Measurements from ENCODE around the gene MAGEA12.
"Not testable (repeated sequence)": the region's sequence is repeated elsewhere in the genome, so short reads cannot be mapped to it uniquely, and the experiment has no call there.

The MAGEA12 gene

DNA sequence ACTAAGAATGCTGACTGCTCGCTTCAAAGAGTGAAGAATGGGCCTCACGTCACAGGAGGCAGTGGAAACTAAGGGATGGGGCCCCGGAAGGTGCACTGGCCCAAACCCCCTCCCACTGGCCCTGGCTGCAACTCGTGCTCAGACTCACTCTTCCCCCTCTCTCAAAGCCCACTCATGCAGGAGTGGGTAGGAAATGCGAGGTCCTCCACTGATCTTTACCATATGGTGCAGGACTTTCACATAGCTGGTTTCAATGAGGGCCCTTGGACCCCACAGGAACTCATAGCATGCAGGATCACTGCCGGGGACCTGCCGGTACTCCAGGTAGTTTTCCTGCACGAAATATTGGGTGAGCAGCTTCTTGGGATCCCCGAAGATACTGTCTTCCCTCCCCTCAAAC, 33.0 kb downstream of the MAGEA12 start:
- DNase-seq (ENCODE audit: low read depth) = not testable (repeated sequence)

DNA sequence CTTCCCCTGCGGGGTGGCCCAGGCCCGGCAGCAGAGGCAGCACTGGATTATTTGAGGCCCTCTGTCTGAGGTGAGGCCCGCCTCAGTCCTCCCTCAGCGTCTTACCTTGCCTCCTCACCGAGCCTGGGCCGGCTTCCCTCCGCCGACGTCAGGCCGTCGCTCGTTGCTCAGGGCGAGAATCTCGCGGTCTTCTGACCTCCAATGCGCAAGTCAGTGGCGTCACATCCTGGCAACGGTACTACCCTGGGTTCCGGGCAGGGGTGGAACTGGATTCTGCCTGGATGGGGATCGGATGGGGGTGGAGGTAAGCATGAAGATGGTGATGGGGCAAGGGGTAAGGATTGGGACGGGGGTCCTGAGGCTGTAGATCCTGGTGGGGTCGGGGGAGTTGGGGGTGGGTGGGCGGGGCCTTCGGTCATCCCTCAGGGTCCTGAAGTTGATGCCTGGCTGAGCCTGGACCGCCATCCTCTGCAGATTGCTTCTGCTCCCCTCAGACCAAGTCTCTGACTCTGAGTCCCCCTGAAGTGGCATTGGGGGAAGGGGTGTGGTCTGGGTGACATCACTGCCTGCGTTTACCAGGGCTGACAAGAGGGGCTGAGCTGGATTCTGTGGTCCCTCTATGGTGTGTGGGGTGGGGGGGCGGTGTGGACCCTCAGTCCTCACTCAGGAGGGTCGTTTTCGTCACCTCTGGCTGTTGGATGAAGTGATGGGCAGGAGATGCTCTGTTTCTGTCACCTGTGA, 36.2 kb downstream of the MAGEA12 start, which contains the start of gene MAGEA6:
MAGEA6 (minus strand) TSS at position 141 of the 741 bp plus-strand sequence. CDS start 2,039 bp downstream, outside the sequence.
- not testable (repeated sequence) for DNase-seq (ENCODE audit: low read depth)

- DNase-seq (ENCODE audit: low read depth) = not testable (repeated sequence)
These were observed 53.5 kb downstream of the MAGEA12 start for GRCh38 chrX:152787062-152787461.
